Mucosa of gallbladder (tissue), 1 donor: ENCODE results near the gene TXNDC12. TPM values are rescaled to one million over a fixed set of nuclear protein-coding genes. Genes with fewer than 3 reads are reported as not detected.
A peak's percentile ranks its signal among the peaks of the same experiment; 100 is the strongest.
"Not testable (repeated sequence)": the region's sequence is repeated elsewhere in the genome, so short reads cannot be mapped to it uniquely, and the experiment has no call there.

Experiments
- DNase-seq: peaks from one replicate; pipeline ENCODE4 v3.0.0-alpha.2; 2020; ENCODE audit warnings: low spot score
- total RNA-seq: library from RNA; stranded (reverse); gene quantifications from one replicate; pipeline ENCODE4 v1.2.1, GENCODE V29; 2021
- donor health status: DM: no; HTN: no; CAD: no.

The TXNDC12 gene
- total RNA-seq = 51.4 TPM

- peak; percentile 88 for DNase-seq
These were observed at the start of gene TXNDC12 for GRCh38 chr1:52055066-52055865. TSS of gene TXNDC12 (minus strand) at chr1:52055191. CDS start at chr1:52055096, 95 bp downstream.

GRCh38 chr1:52102336-52103013, 47.5 kb upstream of the TXNDC12 start:
- no peak for DNase-seq

DNA sequence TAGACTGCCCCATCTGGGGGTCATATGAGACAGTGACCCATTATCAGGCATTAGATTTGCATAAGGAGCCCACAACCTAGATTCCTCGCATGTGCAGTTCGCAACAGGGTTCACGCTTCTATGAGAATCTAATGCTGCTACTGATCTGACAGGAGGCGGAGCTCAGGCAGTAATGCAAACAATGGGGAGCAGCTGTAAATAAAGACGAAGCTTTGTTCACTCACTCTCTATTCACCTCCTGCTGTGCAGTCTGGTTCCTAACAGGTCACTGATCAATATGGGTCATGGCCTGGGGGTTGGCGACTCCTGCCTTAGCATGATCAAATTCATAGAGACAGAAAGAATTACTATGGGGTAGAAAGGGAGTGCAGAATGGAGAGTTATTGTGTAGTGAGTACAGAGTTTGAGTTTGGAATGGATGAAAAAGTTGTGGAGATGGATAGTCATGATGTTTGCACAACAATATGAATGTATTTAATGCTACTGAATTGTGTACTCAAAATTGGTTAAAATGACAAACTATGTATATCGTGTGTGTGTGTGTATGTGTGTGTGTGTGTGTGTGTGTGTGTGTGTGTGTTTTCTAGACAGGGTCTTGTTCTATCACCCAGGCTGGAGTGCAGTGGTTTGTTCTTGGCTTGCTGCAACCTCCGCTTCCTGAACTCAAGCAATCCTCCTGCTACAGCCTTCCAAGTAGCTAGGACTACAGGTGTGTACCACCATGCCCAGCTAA, 43.3 kb upstream of the TXNDC12 start:
- peak; percentile 12 for DNase-seq

- DNase-seq = no peak
These were observed 41.2 kb upstream of the TXNDC12 start for GRCh38 chr1:52096216-52096615.

DNA sequence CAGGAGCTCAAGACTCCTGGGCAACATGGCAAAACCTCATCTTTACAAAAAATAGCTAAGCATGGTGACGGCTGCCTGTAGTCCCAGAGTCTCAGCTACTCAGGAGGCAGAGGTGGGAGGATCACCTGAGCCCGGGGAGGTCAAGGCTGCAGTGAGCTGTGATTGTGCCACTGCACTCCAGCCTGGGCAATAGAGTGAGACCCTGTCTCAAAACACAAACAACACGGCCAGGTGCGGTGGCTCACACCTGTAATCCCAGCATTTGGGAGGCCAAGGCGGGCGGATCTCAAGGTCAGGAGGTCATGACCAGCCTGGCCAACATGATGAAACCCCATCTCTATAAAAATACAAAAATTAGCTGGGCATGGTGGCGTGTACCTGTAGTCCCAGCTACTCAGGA, 39.3 kb upstream of the TXNDC12 start:
- not testable (repeated sequence) for DNase-seq

GRCh38 chr1:52087892-52088291, 32.9 kb upstream of the TXNDC12 start:
- not testable (repeated sequence) for DNase-seq

DNA sequence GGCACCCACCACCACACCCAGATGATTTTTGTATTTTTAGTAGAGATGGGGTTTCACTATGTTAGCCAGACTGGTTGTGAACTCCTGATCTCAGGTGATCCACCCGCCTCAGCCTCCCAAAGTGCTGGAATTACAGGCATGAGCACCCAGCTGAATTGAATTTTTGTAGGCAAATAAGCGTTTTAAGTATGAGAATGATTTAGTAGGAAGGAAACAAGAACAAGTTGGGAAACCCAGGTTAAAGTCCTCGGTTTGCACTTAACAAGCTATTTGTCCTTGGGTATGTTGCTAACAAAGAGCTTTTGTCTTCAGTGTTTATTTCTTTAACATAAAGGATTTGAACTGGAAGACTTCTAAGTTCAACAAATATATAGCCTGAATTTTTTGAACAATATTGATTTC, 25.0 kb upstream of the TXNDC12 start:
- no peak for DNase-seq

DNA sequence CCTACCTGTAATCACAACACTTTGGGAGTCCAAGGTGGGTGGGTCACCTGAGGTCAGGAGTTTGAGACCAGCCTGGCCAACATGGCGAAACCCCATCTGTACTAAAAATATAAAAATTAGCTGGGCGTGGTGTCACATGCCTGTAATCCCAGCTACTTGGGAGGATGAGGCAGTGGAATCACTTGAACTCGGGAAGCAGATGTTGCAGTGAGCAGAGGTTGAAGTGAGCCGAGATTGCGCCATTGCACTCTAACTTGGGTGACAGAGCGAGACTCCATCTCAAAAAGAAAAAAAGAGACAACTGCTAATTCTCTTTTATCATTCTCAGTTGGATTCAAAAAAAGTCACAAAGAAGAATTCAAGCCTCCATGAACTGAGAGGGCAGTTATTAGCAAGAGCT, 22.3 kb upstream of the TXNDC12 start:
- not testable (repeated sequence) for DNase-seq

GRCh38 chr1:52072291-52072690, 17.3 kb upstream of the TXNDC12 start:
- DNase-seq = no peak

GRCh38 chr1:52070704-52071103, 15.7 kb upstream of the TXNDC12 start:
- DNase-seq = no peak

DNA sequence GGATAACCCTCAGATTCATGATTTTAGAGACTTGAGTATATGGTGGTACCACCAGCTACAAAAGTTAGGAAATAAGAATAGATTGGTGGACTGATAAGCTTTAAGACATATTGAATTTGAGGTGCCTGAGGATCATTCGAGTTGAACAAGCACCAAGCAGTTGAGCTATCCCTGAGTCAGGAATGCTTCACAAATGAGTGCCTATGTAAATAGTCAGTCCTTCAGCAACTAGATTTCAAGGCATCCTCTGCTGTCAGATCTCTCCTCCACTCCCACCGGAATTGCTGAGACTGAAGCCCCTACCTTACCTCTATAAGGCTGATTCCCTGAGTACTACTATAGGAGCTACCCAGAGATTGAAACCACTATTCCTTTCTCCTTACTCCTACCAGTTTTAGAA, 8.2 kb upstream of the TXNDC12 start:
- no peak for DNase-seq

- DNase-seq = no peak
These were observed 5.8 kb upstream of the TXNDC12 start for GRCh38 chr1:52060822-52061221.

DNA sequence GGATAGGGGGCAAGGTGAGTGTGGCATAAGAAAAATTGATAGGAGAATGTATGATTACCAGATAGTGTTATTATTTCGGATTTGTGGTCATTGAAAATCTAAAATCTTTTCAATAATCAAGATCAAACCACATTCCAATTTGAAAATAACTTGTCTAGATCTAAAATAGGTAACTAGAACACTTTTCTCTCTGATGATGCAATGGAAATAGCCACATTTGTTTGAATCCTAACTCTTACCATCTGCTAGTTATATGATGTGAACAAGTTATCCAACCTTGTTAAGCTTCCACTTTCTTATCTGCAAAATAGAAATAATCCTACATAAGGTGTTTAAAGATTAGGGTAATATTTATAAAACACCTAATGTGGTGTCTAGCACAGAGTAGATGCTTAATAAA, 4.9 kb upstream of the TXNDC12 start:
- DNase-seq = no peak

DNA sequence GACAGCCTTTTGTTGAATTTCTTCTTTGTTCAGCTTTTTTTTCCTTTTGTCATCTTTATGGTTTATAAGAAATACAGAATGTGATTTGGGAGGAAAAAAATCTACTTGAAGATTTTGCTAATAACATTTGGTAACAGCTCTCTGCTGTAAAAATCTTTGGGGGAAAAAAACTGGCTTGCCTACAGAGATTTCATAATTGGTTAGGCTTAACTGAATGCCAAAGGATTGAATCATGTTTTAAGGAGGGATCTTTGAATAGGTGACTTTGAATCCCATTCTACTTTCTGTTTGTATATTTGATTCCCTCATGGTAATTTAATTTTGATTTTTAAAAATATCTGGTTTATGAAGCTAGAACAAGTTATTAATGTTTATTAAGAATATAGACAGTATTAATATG, 4.3 kb upstream of the TXNDC12 start:
- no peak for DNase-seq

GRCh38 chr1:52057876-52058415, 3.0 kb upstream of the TXNDC12 start:
- no peak for DNase-seq

DNA sequence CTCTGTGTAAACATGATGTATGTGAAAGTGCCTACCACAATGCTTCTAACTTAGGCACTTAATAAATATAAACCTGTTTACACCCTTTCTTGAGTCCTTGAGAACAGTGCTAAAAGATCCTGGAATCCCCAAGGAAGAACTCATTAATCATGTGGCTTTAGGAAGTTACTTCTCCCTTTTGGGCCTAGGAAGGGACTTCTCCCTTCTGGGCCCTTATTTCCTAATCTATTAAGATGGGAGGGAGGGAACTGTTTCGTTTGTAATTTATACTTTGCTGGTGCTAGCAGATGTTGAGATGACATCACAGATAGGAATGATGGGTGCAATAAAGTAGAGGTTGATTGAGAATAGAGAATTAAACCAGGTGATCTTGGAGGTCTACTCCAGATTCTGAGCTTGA, 2.3 kb upstream of the TXNDC12 start:
- no peak for DNase-seq

- DNase-seq = no peak
These were observed 1.9 kb upstream of the TXNDC12 start for GRCh38 chr1:52056937-52057231.

- DNase-seq = peak; percentile 95
These were observed 1.4 kb upstream of the TXNDC12 start, which contains the start of gene BTF3L4 for GRCh38 chr1:52056163-52056936. TSS of gene BTF3L4 (plus strand) at chr1:52056295. CDS start at chr1:52059848, 3,553 bp downstream.

DNA sequence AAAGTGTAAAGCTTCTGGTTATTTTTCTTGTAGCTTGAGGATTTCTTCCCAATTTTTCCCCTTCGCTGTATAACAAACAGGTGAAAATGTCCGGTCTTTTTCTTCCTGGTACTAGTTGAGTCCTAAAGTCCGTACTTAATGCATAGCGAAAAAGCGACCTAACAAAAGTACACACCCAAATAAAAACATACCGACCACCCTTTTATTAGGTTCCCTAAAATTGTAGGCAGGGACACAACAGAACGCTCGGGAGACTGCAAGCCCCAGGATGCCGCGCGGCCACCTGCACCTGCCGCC, 823 bp upstream of the TXNDC12 start:
- no peak for DNase-seq

- no peak for DNase-seq
These were observed 410 bp downstream of the TXNDC12 start for GRCh38 chr1:52054496-52055065.

GRCh38 chr1:52053862-52054261, 1.1 kb downstream of the TXNDC12 start:
- DNase-seq = no peak
